A673 (cell line): ENCODE results near the gene DNM2.

Experiments used
- CTCF ChIP-seq: fragments of 300-800, 200-600 bp; sonication (generic); conservative IDR thresholded peaks from 2 replicates; pipeline ENCODE4 v1.5.1; 2017; ENCODE audit warnings: low read depth, mild to moderate bottlenecking, antibody characterized with exemption, low read length, moderate library complexity, mixed read lengths
- EZH2 ChIP-seq: fragments of 200-600 bp; sonication (generic); IDR thresholded peaks from 2 replicates; pipeline ENCODE4 v1.6.1; 2017; ENCODE audit warnings: borderline replicate concordance, low read depth, mild to moderate bottlenecking, mixed read lengths, antibody characterized with exemption, low read length; ENCODE audit not compliant: poor library complexity, severe bottlenecking

- TF ChIP-seq CTCF: no peak
- TF ChIP-seq EZH2: no peak
These were observed 82.6 kb downstream of the DNM2 start for GRCh38 chr19:10800488-10800887.
